ENCODE measurements around the gene MLXIP. TPM values are rescaled to one million over a fixed set of nuclear protein-coding genes. Genes with fewer than 3 reads are reported as not detected.

MLXIP gene
- total and polyA plus RNA-seq, 2 of the 8 experiments (the other 6 are each of a cell fraction or from before 2014, with no cell fraction given), result 5.5 to 40.5 TPM

GRCh38 chr12:122079033-122079531, 526 bp downstream of the MLXIP start (continued):
- TF ChIP-seq MAFK (IDR thresholded peaks at IDR 0.05; ENCODE audit: low read depth, low read length) (no peak), EGR1 (IDR thresholded peaks at IDR 0.05; ENCODE audit: borderline replicate concordance, low read depth, low read length) (no peak), GTF2F1 (IDR thresholded peaks at IDR 0.05; ENCODE audit: borderline replicate concordance, low read depth, low read length) (no peak), SRF (IDR thresholded peaks at IDR 0.05; ENCODE audit: low read depth, low read length) (no peak), SIRT6 (IDR thresholded peaks at IDR 0.05; ENCODE audit: low read length) (no peak), CTBP2 (IDR thresholded peaks at IDR 0.05; ENCODE audit: borderline replicate concordance, insufficient read depth, insufficient read length, low read length) (no peak), CBX8 (IDR thresholded peaks at IDR 0.05; ENCODE audit: borderline replicate concordance, low read depth, low read length) (no peak), SIX5 (IDR thresholded peaks at IDR 0.05; ENCODE audit: low read depth, low read length) (no peak), KDM4A (IDR thresholded peaks at IDR 0.05; ENCODE audit: low read depth, low read length, severe bottlenecking) (peak; percentile 10), ATF3 (IDR thresholded peaks at IDR 0.05; ENCODE audit: insufficient read depth, low read depth, low read length) (no peak), SP1 (IDR thresholded peaks at IDR 0.05; ENCODE audit: low read depth, low read length) (no peak), HDAC6 (IDR thresholded peaks at IDR 0.05; ENCODE audit: low read depth, low read length) (no peak), ASH2L (IDR thresholded peaks at IDR 0.05; ENCODE audit: low read length) (no peak)
- TF ChIP-seq, protein P1, sequence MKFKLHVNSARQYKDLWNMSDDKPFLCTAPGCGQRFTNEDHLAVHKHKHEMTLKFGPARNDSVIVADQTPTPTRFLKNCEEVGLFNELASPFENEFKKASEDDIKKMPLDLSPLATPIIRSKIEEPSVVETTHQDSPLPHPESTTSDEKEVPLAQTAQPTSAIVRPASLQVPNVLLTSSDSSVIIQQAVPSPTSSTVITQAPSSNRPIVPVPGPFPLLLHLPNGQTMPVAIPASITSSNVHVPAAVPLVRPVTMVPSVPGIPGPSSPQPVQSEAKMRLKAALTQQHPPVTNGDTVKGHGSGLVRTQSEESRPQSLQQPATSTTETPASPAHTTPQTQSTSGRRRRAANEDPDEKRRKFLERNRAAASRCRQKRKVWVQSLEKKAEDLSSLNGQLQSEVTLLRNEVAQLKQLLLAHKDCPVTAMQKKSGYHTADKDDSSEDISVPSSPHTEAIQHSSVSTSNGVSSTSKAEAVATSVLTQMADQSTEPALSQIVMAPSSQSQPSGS (IDR thresholded peaks at IDR 0.05; ENCODE audit: low read length), result 0 out of 2 replicates have a peak, but pooled peaks have one; percentile 2
